GM21526 (cell line): ENCODE results near the gene CAMK1D.
A peak's percentile ranks its signal among the peaks of the same experiment; 100 is the strongest.
"Not testable (repeated sequence)": the region's sequence is repeated elsewhere in the genome, so short reads cannot be mapped to it uniquely, and the experiment has no call there.

Experiments used
- ATAC-seq: cut with Tn5 transposase; IDR thresholded peaks from one replicate; pipeline ENCODE4 v1.9.1; 2021; ENCODE audit warnings: moderate library complexity; ENCODE audit not compliant: unreplicated experiment, low FRiP score

Gene CAMK1D

GRCh38 chr10:12707461-12708185, 358.3 kb downstream of the CAMK1D start:
- ATAC-seq: no peak

GRCh38 chr10:12709000-12709401, 359.7 kb downstream of the CAMK1D start:
- ATAC-seq: no peak

GRCh38 chr10:12709521-12709963, 360.2 kb downstream of the CAMK1D start:
- ATAC-seq: no peak

GRCh38 chr10:12710157-12710556, 360.8 kb downstream of the CAMK1D start:
- ATAC-seq: no peak

GRCh38 chr10:12710594-12711349, 361.4 kb downstream of the CAMK1D start:
- peak; percentile 60 for ATAC-seq

- ATAC-seq: no peak
Observed at GRCh38 chr10:12711350-12711708, 362.0 kb downstream of the CAMK1D start.

- no peak for ATAC-seq
Observed at GRCh38 chr10:12712293-12712983, 363.1 kb downstream of the CAMK1D start.

- not testable (repeated sequence) for ATAC-seq
Observed at GRCh38 chr10:12712984-12713316, 363.6 kb downstream of the CAMK1D start.

- ATAC-seq: no peak
Observed at GRCh38 chr10:12716042-12716441, 366.7 kb downstream of the CAMK1D start.

- ATAC-seq: no peak
Observed at GRCh38 chr10:12717981-12718707, 368.8 kb downstream of the CAMK1D start.

- no peak for ATAC-seq
Observed at GRCh38 chr10:12719365-12719764, 370.0 kb downstream of the CAMK1D start.

GRCh38 chr10:12720217-12720981, 371.1 kb downstream of the CAMK1D start:
- ATAC-seq: no peak

- ATAC-seq: no peak
Observed at GRCh38 chr10:12721334-12721733, 372.0 kb downstream of the CAMK1D start.

- ATAC-seq: no peak
Observed at GRCh38 chr10:12723220-12723619, 373.9 kb downstream of the CAMK1D start.

- ATAC-seq: no peak
Observed at GRCh38 chr10:12724807-12725579, 375.6 kb downstream of the CAMK1D start.

GRCh38 chr10:12725580-12725888, 376.2 kb downstream of the CAMK1D start:
- not testable (repeated sequence) for ATAC-seq

- ATAC-seq: no peak
Observed at GRCh38 chr10:12726971-12727831, 377.9 kb downstream of the CAMK1D start.

- no peak for ATAC-seq
Observed at GRCh38 chr10:12727832-12728215, 378.5 kb downstream of the CAMK1D start.

GRCh38 chr10:12728494-12728893, 379.1 kb downstream of the CAMK1D start:
- no peak for ATAC-seq
